ENCODE measurements around the gene CFAP73.
"Not testable (repeated sequence)": the region's sequence is repeated elsewhere in the genome, so short reads cannot be mapped to it uniquely, and the experiment has no call there.

The CFAP73 gene

DNA sequence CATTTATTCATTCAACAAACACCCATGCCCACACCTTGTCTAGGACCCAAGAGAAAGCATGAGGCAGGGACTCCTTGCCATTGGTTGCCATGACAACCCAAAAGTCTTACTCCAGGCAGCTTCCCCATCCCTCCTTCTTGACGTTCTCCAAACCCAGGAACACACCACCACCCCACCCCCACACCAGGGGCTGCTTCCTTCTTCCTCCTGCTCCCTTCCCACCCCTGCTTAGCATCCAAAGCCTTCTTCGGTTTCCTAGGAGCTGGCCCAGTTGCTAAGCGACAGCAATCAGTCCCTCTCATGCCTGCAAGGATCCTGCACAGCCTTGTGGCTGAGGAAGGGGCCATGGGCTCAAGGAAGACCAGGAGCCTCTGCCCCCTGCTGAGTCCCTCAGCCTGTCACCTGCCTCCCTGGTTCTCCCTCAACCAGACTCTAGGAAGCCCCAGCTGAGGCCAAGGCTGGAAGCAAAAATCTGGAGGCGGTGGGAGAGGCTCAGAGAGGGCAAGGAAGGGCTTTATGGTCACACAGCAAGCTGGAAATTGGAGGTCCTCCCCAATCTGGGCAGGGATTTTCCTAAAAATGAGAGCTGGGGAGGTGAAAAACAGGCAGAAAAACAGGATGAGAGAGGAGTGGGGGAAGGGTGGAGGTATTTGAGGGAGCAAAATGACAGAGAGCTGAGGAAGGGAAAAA is 29.4 kb upstream of the CFAP73 start:
- DNase-seq (ENCODE audit: low read depth), result no peak

GRCh38 chr12:113120670-113121370 is 28.7 kb upstream of the CFAP73 start:
- no peak for DNase-seq (ENCODE audit: low read depth)

- no peak for DNase-seq (ENCODE audit: low read depth)
Observed at GRCh38 chr12:113127791-113128199, 21.7 kb upstream of the CFAP73 start.

DNA sequence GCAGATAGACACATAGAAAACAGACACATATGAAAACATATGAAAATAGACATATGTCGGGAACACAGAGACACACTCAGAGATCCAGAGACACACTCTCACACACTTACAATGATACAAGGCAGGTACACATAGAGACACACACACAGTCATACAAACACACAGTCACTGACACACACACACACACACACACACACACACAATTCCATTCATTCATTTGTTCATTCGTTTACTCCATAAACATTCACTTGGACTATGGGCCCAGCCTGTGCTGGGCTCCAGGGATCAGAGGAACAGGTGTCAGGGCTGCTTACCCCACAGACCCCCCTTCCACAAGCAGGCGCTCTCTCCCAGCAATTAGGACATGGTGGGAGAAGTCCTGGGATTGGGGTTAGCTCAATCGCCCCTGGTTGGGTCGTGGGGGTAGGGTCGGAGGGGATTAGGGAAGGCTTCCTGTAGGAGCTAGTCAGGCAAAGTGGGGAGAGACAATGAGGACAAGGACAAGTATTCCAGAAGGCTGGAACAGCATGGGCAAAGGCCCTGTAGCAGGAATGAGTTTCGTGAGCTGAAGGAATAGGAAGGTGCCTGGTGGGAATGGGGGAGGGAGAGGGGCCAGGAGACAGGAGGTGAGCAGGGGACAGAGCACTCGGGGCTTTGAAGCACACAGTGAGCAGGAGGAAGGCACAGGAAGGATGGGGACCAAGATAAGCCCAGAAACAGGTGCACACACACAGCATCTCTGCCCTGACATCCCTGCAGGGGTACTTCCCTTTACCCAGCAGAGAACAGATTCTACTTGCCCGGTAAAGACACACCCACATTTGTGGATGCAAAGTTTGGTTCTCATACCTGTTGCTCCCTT is 20.5 kb upstream of the CFAP73 start:
- no peak for DNase-seq (ENCODE audit: low read depth)

- DNase-seq (ENCODE audit: low read depth), result no peak
Observed at GRCh38 chr12:113129664-113130456, 19.7 kb upstream of the CFAP73 start.

DNA sequence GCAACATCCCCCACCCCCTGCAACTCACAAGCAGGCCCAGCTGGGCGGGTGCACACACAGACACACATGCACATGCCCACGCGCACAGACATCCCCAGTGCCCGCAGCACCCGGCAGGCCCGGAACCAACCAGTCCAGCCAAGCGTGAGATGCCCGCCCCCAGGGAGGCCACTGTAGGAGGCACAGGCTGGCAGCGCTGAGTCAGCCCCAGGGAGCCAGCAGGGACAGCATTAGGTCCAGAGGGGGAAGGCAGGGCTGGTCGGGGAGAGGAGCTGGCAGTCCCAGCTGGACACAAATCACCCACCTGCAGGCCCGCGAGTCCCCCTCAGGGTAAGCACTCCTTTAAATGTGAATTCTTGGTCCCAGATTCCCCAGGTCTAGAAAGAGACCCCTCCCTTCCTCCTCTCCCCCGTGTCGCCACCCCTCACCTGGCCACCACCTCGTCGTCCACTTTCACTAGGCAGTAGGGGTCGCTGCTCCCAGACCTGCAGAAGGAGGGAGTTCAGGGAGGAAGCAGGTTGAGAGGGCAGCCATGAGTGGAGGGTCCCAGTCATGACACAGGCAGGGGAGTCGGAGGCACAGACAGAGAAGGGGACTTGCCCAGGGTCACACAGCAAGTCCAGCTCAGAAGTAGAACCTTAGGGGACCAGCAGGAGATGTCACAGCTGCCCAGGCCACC is 18.9 kb upstream of the CFAP73 start:
- DNase-seq (ENCODE audit: low read depth), result no peak

DNA sequence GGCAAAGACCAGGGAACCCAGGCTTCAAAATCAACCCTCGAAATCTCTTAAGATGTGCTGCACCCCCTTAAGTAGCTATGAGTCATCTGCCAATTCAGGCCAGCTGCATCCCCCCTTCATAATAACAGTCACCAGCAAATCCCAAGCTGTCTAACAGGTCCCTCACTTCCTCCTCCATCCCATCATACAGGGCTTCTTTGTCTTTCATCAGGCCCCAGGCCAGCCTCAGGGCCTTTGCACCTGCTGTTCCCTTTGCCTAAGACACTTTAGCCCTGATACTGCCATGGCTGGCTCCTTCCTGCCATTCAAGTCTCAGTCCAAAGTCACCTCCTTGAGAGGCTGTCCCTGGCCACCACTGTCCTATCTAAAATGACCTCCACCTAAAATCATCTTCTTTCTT is 18.0 kb upstream of the CFAP73 start:
- DNase-seq (ENCODE audit: low read depth), result no peak

DNA sequence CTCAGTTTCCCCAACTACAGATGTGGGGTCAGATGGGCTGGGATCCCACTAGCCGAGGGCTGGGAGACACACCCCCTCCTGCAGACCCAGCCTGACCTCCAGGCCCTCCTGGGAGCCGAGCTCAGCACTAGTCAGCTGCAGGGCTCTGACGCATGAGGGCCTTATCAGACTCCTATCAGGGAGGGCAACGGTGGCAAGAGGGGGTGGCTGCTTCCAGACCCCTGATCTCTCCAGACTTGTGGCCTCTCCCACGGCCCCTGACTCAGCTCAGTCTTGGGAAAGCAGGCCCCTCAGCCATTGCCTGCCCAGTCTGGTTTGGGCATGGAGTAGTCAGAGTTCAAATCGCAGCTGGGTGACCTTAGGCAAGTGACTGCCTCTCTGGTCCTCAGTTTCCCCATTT is 16.5 kb upstream of the CFAP73 start:
- DNase-seq (ENCODE audit: low read depth), result no peak

DNA sequence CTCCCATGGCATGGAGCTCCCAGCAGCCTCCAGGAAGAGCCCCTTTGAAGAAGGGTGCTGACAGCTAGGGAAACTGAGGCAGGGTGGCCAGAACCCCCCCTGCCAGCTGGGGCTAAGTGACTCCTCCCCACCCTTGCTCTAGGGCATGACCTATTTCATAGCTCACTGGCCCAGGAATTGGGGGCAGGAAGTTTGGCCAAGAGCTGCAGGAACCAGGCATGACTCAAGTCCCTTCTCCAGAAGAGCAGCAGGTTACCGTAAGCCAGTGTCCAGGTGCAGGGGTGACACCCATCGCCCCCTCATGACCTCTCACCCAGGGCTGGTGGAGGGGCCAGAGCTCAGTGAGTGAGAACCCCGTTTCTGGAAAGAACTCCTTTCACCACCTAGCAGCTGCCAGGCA is 15.9 kb upstream of the CFAP73 start:
- DNase-seq (ENCODE audit: low read depth), result no peak

DNA sequence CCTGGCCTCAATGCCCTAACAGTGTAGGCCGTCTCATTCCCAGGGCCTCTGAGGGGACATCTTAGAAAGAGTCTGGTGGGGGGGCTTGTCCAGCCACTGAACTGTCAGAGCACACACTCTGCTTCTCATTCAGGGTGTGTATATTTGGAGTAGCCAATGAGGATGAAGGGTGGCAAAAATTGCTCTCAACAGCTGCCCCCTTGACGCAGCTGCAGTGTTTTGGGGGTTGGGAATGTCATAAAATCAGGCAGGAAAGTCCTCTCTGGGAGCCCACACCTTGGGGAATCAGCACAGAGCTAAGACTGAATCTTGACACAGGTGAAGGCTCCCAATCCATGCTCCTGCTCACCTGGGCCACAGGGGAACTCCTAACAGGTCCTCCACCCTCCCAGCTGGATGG is 15.5 kb upstream of the CFAP73 start:
- DNase-seq (ENCODE audit: low read depth), result no peak

GRCh38 chr12:113134521-113134951 is 15.0 kb upstream of the CFAP73 start:
- no peak for DNase-seq (ENCODE audit: low read depth)

- DNase-seq (ENCODE audit: low read depth), result no peak
Observed at GRCh38 chr12:113135178-113136127, 14.1 kb upstream of the CFAP73 start, which contains the start of gene RASAL1. Gene RASAL1, minus strand, starts transcription at chr12:113135761. Its CDS starts 299 bp downstream, at chr12:113135462.

DNA sequence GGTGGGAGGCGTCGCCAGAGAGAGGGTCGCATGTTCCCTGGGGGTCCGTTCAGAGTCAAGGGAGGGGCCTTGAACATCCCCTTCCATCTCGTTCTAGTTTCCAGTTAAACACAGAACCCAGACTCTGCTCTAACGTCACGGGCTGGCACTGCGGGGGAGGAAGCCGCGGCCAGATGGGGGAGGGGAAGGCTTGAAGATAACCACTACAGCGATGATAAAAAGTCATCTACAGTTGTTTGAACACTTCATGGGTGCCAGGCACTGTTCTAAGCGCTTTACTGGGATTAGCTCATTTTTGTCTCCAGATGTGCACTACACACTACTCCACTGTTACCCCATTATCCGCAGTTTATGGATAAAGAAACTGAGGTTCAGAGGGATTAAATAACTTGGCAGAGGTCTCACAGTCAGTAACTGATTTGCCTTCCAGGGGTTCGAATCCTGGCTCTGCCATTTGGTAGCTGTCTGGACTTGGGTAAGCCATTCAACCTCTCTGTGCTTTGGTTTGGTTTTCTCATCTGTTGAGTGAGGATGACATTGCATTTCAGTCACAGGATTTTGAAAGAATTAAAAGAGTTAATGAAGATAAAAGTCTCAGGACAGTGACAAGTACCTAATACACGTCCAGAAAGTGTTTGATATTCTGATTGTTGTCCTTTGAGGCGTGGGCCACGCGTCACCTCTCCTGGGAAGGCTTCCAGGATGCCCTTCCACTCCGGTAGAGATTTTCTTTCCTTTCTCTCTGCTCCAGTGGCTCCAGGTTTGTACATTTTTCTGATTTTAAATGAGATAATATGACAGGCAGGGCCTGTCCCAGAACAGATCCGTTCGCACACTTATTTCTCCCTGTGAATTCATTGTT is 13.2 kb upstream of the CFAP73 start:
- no peak for DNase-seq (ENCODE audit: low read depth)

DNA sequence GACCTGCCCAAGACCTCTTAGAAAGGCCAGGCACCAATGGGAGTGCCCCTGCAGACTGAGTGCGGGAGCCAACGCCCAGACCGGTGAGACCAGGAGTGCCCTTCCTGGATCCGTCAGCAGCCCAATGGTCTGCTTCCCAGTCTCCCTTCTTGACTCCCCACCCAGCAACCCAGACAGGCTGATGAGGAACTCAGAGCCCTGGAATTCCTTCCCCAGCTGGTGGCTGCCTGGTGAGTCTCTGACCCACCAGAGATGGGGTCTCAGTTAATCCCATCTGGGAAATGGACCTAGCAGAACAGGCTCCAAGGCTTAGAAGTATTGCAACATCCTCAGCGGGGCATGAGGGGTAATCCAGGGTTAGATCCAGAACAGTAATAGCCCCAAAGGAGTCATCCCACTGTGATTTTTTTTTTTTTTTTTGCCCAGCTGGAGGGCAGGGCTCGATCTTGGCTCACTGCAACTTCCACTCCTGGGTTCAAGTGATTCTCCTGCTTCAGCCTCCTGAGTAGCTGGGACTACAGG is 12.5 kb upstream of the CFAP73 start:
- DNase-seq (ENCODE audit: low read depth), result no peak

- DNase-seq (ENCODE audit: low read depth), result no peak
Observed at GRCh38 chr12:113137861-113138783, 11.4 kb upstream of the CFAP73 start.

GRCh38 chr12:113138826-113139225 is 10.7 kb upstream of the CFAP73 start:
- DNase-seq (ENCODE audit: low read depth), result no peak

DNA sequence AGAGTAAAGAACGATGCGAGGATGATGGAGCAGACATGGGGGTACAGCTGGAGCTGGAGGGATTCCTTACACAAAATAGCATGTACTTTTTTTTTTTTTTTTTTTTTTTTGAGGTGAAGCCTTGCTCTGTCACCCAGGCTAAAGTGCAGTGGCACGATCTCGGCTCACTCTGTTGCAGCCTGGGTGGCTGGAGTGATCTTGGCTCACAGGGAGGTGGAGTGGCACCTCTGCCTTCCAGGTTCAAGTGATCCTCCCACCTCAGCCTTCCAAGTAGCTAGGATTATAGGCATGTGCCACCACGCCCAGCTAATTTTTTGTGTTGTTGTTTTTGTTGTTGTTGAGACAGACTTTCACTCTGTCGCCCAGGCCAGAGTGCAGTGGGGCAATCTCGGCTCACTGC is 8.8 kb upstream of the CFAP73 start:
- DNase-seq (ENCODE audit: low read depth), result no peak

GRCh38 chr12:113141716-113142115 is 7.8 kb upstream of the CFAP73 start:
- not testable (repeated sequence) for DNase-seq (ENCODE audit: low read depth)
